ENCODE data around the gene FMO1. TPM values are rescaled to one million over a fixed set of nuclear protein-coding genes. Genes with fewer than 3 reads are reported as not detected.

FMO1 gene
- total and polyA plus RNA-seq, 2 of the 8 experiments (the other 6 are each of a cell fraction or from before 2014, with no cell fraction given) = 0.11 TPM; not detected in 1

GRCh38 chr1:171248841-171249240 lies 547 bp downstream of the FMO1 start:
- peaks cover 3 to 11% (median 9%) of the 10 kb centered on the region in 4 experiments for H3K4me1 ChIP-seq (replicated peaks in 1 of 4; ENCODE audit: control insufficient read depth in 3 of 4, insufficient read depth in 4 of 4, low read length in 3 of 4)
- H3K27ac ChIP-seq (ENCODE audit: low read depth, low read length) = no peak overlapping the region
- no peak overlapping the region for H2AK5ac ChIP-seq (ENCODE audit: low read depth, low read length)
- H3K14ac ChIP-seq (ENCODE audit: insufficient read length) = no peak overlapping the region
- H3K23me2 ChIP-seq (ENCODE audit: low read depth, low read length) = no peaks in the 10 kb centered on the region; the same call in 1 of the 2 replicates
- no peak overlapping the region for H4K8ac ChIP-seq (ENCODE audit: extremely low read depth, insufficient read depth, low read length)
- ChIA-PET CTCF (ENCODE audit: partially characterized antibody) (interaction anchor here (0.6 to 11.5 kb wide), 6 partner anchors 10 to 157 kb away, joined by 3 to 78 read pairs (median 7); partner anchors contain the start of gene FMO4), POLR2A (ENCODE audit: partially characterized antibody) (no interaction called here)
- no peak overlapping the region for H2BK5ac ChIP-seq (ENCODE audit: low read depth, low read length)
- FAIRE-seq (no peak), DNase-seq (ENCODE audit: low read depth in 1 of 2, low spot score in 2 of 2) (no peak)
- no peak overlapping the region for H4K91ac ChIP-seq (replicated peaks; ENCODE audit: insufficient read length, low read length)
- no peak overlapping the region for H3K18ac ChIP-seq (ENCODE audit: extremely low read depth, low read length)
- no peak overlapping the region for H2BK15ac ChIP-seq (ENCODE audit: low read length)
- no peaks in the 10 kb centered on the region for H3K9me3 ChIP-seq (ENCODE audit: insufficient read depth in 2 of 2, low read depth in 1 of 2, low read length in 1 of 2)
- no peak overlapping the region for H2AFZ ChIP-seq (ENCODE audit: low read length)
- WGBS, 2 experiments (ENCODE audit: extremely low coverage in 1 of 2, insufficient coverage in 1 of 2, insufficient read length in 1 of 2, insufficient replicate concordance in 2 of 2, low coverage in 1 of 2, low lambda C conversion rate in 2 of 2, missing lambda C conversion rate in 1 of 2) = 43% methylated on average over 1 of the region's 1 CpG; no CpG with 5 or more reads in 1 of the 2 experiments
- no peaks in the 10 kb centered on the region for H3K36me3 ChIP-seq (ENCODE audit: control insufficient read depth in 2 of 4, insufficient read depth in 4 of 4, low read length in 3 of 4)
- no peaks in the 10 kb centered on the region for H3K79me1 ChIP-seq (ENCODE audit: low read depth, low read length)
- no peak overlapping the region for H2BK120ac ChIP-seq (replicated peaks; ENCODE audit: low read depth, low read length)
- H4K20me1 ChIP-seq (replicated peaks in 1 of 2; ENCODE audit: control insufficient read depth in 1 of 2, insufficient read depth in 2 of 2, low read length in 2 of 2) = no peaks in the 10 kb centered on the region
- no peak overlapping the region for H3K56ac ChIP-seq (replicated peaks; ENCODE audit: insufficient read length, low read depth, low read length)
- no peak overlapping the region for H3K9ac ChIP-seq (replicated peaks in 1 of 4; ENCODE audit: extremely low read depth in 1 of 4, low read depth in 3 of 4, low read length in 3 of 4)
- no peak overlapping the region for H3K4me2 ChIP-seq (ENCODE audit: insufficient read depth in 1 of 2, low read depth in 2 of 2, low read length in 2 of 2)
- H3K23ac ChIP-seq (ENCODE audit: insufficient read length) = no peak overlapping the region
- H4K5ac ChIP-seq (ENCODE audit: insufficient read length, low read depth, low read length) = no peak overlapping the region
- H3K27me3 ChIP-seq (replicated peaks in 1 of 4; ENCODE audit: control insufficient read depth in 3 of 4, extremely low read depth in 1 of 4, insufficient read depth in 3 of 4, low read length in 3 of 4) = peaks cover 0 to 2% (median 0%) of the 10 kb centered on the region in 4 experiments; a peak in 3 of 7 replicates
- H3K79me2 ChIP-seq (ENCODE audit: control insufficient read depth in 1 of 2, insufficient read depth in 2 of 2, low read length in 2 of 2) = no peaks in the 10 kb centered on the region
- no peak overlapping the region for H2BK20ac ChIP-seq (ENCODE audit: low read length)
- H2BK12ac ChIP-seq (ENCODE audit: low read depth, low read length) = no peak overlapping the region
- H3K4ac ChIP-seq (replicated peaks; ENCODE audit: insufficient read length, low read depth, low read length) = no peak overlapping the region
- H3K4me3 ChIP-seq (ENCODE audit: extremely low read depth in 1 of 4, insufficient read depth in 2 of 4, low read depth in 3 of 4, low read length in 4 of 4) = no peak overlapping the region
- TF ChIP-seq CBX8 (IDR thresholded peaks at IDR 0.05; ENCODE audit: borderline replicate concordance, low read depth, low read length) = no peak
- TF ChIP-seq FOSL1 (IDR thresholded peaks at IDR 0.05; ENCODE audit: insufficient read depth, low read depth, low read length) = no peak
- TF ChIP-seq RAD21 (IDR thresholded peaks at IDR 0.05 in 1 of 2, conservative IDR thresholded peaks at IDR 0.05 in 1 of 2; ENCODE audit: low read depth in 2 of 2, low read length in 2 of 2) = no peak
- no peak for TF ChIP-seq TAF1 (IDR thresholded peaks at IDR 0.05; ENCODE audit: low read depth, low read length)
- TF ChIP-seq BACH1 (IDR thresholded peaks at IDR 0.05; ENCODE audit: low read length) = no peak
- no peak for TF ChIP-seq ATF3 (IDR thresholded peaks at IDR 0.05; ENCODE audit: insufficient read depth, low read depth, low read length)
- TF ChIP-seq MAFK (IDR thresholded peaks at IDR 0.05; ENCODE audit: low read depth, low read length) = no peak
- no peak for TF ChIP-seq CEBPB (IDR thresholded peaks at IDR 0.05; ENCODE audit: low read depth, low read length)
- no peak for TF ChIP-seq KDM4A (IDR thresholded peaks at IDR 0.05; ENCODE audit: low read depth, low read length, severe bottlenecking)
- TF ChIP-seq TCF12 (IDR thresholded peaks at IDR 0.05; ENCODE audit: low read depth, low read length) = no peak
- no peak for TF ChIP-seq SRF (IDR thresholded peaks at IDR 0.05; ENCODE audit: low read depth, low read length)
- no peak for TF ChIP-seq SUZ12 (IDR thresholded peaks at IDR 0.05; ENCODE audit: low read length)
- TF ChIP-seq SIX5 (IDR thresholded peaks at IDR 0.05; ENCODE audit: low read depth, low read length) = no peak
- TF ChIP-seq HDAC2 (IDR thresholded peaks at IDR 0.05; ENCODE audit: borderline replicate concordance in 1 of 2, low read depth in 2 of 2, low read length in 2 of 2) = no peak

All from H1 (cell line).